SK-N-SH treated with all-trans-retinoic acid at 6 μM for 48 hours (cell line): Measurements from ENCODE around the gene PHKA2.

ENCODE experiments used
- ARNTL ChIP-seq: fragments of 450-650 bp; formaldehyde crosslinking; IDR thresholded peaks from 2 replicates; pipeline ENCODE4 v1.5.0; 2020; ENCODE audit warnings: low read depth, mild to moderate bottlenecking, moderate library complexity, borderline replicate concordance
- BACH2 ChIP-seq: fragments of 250-450 bp; sonication (Bioruptor Pico); IDR thresholded peaks from 2 replicates; pipeline ENCODE4 v1.9.0; 2021; ENCODE audit warnings: mild to moderate bottlenecking, borderline replicate concordance
- CREB5 ChIP-seq: fragments of 250-450 bp; sonication (Bioruptor Pico); IDR thresholded peaks from 2 replicates; pipeline ENCODE4 v1.5.1; 2020; ENCODE audit warnings: low read depth, mild to moderate bottlenecking, moderate library complexity
- CSRNP3 ChIP-seq: fragments of 250-450 bp; sonication (Bioruptor Pico); IDR thresholded peaks from 2 replicates; pipeline ENCODE4 v1.5.1; 2021; ENCODE audit warnings: mild to moderate bottlenecking, moderate library complexity
- ESRRG ChIP-seq: fragments of 250-450 bp; sonication (Bioruptor Pico); IDR thresholded peaks from 2 replicates; pipeline ENCODE4 v1.6.1; 2021; ENCODE audit warnings: mild to moderate bottlenecking
- OSR1 ChIP-seq: fragments of 250-450 bp; sonication (Bioruptor Pico); IDR thresholded peaks from 2 replicates; pipeline ENCODE4 v1.8.0; 2022; ENCODE audit warnings: moderate library complexity, mild to moderate bottlenecking, inconsistent platforms
- PATZ1 ChIP-seq: fragments of 250-450 bp; sonication (Bioruptor Pico); IDR thresholded peaks from 2 replicates; pipeline ENCODE4 v1.8.0; 2020; ENCODE audit warnings: mild to moderate bottlenecking, moderate library complexity, borderline replicate concordance
- RARB ChIP-seq: fragments of 250-450 bp; sonication (Bioruptor Pico); IDR thresholded peaks from 2 replicates; pipeline ENCODE4 v1.8.0; 2021; ENCODE audit warnings: mild to moderate bottlenecking, moderate library complexity
- TCF4 ChIP-seq: fragments of 250-450 bp; sonication (Bioruptor Pico); IDR thresholded peaks from 2 replicates; pipeline ENCODE4 v1.8.0; 2021; ENCODE audit warnings: mild to moderate bottlenecking, moderate library complexity, borderline replicate concordance
- ZC3H10 ChIP-seq: fragments of 250-450 bp; sonication (Bioruptor Pico); IDR thresholded peaks from 2 replicates; pipeline ENCODE4 v1.5.1; 2021; ENCODE audit warnings: mild to moderate bottlenecking, moderate library complexity
- ZFP3 ChIP-seq: fragments of 250-450 bp; sonication (Bioruptor Pico); IDR thresholded peaks from 2 replicates; pipeline ENCODE4 v1.5.0; 2020; ENCODE audit warnings: mild to moderate bottlenecking, moderate library complexity
- ZFP30 ChIP-seq: fragments of 450-650 bp; formaldehyde crosslinking; IDR thresholded peaks from 2 replicates; pipeline ENCODE4 v1.5.0; 2022; ENCODE audit warnings: mild to moderate bottlenecking, moderate library complexity

GRCh38 chrX:18935893-18936292, 48.0 kb downstream of the PHKA2 start:
- TF ChIP-seq ZC3H10 (no peak), PATZ1 (CRISPR knock-in tag) (no peak), ARNTL (no peak), ZFP3 (CRISPR knock-in tag) (no peak), CREB5 (CRISPR knock-in tag) (no peak), ZFP30 (CRISPR knock-in tag) (no peak), CSRNP3 (CRISPR knock-in tag) (no peak), RARB (no peak), ESRRG (CRISPR knock-in tag) (no peak), BACH2 (CRISPR knock-in tag) (no peak), TCF4 (no peak), OSR1 (CRISPR knock-in tag) (no peak)
